Measurements from ENCODE around the gene CBX7. TPM values are rescaled to one million over a fixed set of nuclear protein-coding genes. Genes with fewer than 3 reads are reported as not detected.

The CBX7 gene
- total and polyA plus RNA-seq, 2 experiments from 2014 or later = 2.6 to 11.5 TPM

DNA sequence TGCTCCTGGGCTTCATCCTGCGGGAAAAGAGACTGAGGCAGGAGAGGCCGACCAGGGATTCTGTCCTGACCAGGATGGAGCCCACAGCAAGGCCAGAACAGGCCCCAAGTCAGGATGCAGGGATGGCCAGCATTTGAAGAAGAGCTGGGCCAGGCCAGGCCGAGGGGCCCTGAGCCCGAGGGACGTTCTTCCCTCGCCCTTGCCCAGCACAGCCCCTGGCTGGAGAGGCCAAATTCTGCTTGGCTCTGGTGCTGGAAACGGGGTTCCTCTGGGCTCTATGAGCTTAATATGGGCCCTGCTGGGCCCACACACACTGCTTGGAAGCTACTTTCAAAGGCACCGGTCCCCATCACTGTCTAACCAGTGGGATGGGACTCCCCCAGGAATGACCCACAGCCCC is 67.8 kb downstream of the CBX7 start (continued):
- TF ChIP-seq, protein P1, sequence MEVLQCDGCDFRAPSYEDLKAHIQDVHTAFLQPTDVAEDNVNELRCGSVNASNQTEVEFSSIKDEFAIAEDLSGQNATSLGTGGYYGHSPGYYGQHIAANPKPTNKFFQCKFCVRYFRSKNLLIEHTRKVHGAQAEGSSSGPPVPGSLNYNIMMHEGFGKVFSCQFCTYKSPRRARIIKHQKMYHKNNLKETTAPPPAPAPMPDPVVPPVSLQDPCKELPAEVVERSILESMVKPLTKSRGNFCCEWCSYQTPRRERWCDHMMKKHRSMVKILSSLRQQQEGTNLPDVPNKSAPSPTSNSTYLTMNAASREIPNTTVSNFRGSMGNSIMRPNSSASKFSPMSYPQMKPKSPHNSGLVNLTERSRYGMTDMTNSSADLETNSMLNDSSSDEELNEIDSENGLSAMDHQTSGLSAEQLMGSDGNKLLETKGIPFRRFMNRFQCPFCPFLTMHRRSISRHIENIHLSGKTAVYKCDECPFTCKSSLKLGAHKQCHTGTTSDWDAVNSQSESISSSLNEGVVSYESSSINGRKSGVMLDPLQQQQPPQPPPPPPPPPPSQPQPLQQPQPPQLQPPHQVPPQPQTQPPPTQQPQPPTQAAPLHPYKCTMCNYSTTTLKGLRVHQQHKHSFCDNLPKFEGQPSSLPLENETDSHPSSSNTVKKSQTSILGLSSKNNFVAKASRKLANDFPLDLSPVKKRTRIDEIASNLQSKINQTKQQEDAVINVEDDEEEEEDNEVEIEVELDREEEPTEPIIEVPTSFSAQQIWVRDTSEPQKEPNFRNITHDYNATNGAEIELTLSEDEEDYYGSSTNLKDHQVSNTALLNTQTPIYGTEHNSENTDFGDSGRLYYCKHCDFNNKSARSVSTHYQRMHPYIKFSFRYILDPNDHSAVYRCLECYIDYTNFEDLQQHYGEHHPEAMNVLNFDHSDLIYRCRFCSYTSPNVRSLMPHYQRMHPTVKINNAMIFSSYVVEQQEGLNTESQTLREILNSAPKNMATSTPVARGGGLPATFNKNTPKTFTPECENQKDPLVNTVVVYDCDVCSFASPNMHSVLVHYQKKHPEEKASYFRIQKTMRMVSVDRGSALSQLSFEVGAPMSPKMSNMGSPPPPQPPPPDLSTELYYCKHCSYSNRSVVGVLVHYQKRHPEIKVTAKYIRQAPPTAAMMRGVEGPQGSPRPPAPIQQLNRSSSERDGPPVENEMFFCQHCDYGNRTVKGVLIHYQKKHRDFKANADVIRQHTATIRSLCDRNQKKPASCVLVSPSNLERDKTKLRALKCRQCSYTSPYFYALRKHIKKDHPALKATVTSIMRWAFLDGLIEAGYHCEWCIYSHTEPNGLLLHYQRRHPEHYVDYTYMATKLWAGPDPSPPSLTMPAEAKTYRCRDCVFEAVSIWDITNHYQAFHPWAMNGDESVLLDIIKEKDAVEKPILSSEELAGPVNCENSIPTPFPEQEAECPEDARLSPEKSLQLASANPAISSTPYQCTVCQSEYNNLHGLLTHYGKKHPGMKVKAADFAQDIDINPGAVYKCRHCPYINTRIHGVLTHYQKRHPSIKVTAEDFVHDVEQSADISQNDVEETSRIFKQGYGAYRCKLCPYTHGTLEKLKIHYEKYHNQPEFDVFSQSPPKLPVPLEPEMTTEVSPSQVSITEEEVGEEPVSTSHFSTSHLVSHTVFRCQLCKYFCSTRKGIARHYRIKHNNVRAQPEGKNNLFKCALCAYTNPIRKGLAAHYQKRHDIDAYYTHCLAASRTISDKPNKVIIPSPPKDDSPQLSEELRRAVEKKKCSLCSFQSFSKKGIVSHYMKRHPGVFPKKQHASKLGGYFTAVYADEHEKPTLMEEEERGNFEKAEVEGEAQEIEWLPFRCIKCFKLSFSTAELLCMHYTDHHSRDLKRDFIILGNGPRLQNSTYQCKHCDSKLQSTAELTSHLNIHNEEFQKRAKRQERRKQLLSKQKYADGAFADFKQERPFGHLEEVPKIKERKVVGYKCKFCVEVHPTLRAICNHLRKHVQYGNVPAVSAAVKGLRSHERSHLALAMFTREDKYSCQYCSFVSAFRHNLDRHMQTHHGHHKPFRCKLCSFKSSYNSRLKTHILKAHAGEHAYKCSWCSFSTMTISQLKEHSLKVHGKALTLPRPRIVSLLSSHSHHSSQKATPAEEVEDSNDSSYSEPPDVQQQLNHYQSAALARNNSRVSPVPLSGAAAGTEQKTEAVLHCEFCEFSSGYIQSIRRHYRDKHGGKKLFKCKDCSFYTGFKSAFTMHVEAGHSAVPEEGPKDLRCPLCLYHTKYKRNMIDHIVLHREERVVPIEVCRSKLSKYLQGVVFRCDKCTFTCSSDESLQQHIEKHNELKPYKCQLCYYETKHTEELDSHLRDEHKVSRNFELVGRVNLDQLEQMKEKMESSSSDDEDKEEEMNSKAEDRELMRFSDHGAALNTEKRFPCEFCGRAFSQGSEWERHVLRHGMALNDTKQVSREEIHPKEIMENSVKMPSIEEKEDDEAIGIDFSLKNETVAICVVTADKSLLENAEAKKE (CRISPR knock-in tag; IDR thresholded peaks at IDR 0.05) = no peak
- no peak for TF ChIP-seq EZH2phosphoT487 (IDR thresholded peaks at IDR 0.05; ENCODE audit: unreplicated experiment)

DNA sequence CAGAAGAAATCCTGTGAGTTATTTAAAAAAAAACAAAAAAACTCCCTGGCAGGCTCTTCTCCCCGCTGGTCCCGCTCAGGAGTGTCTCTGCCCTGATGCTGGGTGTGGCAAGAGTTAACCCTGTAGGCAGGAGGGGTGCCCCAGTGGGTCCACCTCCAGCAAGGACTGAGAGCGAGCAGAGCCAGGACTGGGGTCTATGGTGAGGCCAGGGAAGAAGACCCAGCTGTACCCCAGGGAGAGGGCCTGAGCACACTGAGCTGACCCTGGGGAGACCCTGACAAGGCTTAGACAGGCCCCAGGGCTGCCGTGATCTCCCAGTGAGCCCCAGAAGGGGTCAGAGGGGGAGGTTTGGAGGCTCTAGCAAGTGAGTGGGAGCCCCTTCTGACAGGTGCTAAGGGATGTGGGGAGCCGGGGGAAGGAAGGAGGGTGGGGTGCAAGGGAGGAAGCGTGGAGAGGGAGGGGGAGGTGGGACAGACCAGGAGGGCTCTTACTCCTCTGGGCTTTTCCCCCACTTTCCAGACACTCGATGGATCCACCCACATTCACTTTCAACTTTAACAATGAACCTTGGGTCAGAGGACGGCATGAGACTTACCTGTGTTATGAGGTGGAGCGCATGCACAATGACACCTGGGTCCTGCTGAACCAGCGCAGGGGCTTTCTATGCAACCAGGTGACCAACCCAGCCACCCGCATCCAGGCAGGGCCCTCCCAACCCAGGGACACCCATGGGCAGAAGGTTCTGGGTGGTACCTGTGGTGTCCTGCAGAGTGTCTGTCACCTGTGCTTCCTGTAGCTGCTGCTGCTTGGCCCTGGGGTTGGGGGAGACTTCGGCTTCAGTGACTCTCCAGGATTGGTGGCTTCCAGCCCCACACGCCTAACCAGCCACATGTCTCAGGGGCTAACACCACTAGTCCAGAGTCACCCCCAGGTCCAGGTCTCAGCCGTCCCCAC is 69.0 kb downstream of the CBX7 start:
- ATAC-seq (no peak), DNase-seq (ENCODE audit: low spot score) (no peak)
- no peak overlapping the region for H2AFZ ChIP-seq
- Mint-ChIP-seq H3K27me3 (ENCODE audit: insufficient read depth, low read depth, poor library complexity) (peaks cover 10% of the 10 kb centered on the region), H3K27ac (no peak overlapping the region), H3K9me3 (no peaks in the 10 kb centered on the region), H3K4me1 (peaks cover 22% of the 10 kb centered on the region), H3K36me3 (ENCODE audit: low read depth) (no peaks in the 10 kb centered on the region), H3K4me3 (no peak overlapping the region)
- H3K27me3 ChIP-seq (ENCODE audit: insufficient read depth) = no peaks in the 10 kb centered on the region
- no peaks in the 10 kb centered on the region for H3K79me2 ChIP-seq (replicated peaks; ENCODE audit: insufficient read depth)
- H3K36me3 ChIP-seq (ENCODE audit: insufficient read depth) = no peaks in the 10 kb centered on the region
- H3K4me2 ChIP-seq = no peak overlapping the region
- no peak overlapping the region for H3K27ac ChIP-seq (ENCODE audit: low read depth)
- no peak overlapping the region for H3K4me3 ChIP-seq
- H4K20me1 ChIP-seq (replicated peaks; ENCODE audit: insufficient read depth) = no peaks in the 10 kb centered on the region
- H3F3A ChIP-seq (replicated peaks; ENCODE audit: low read depth) = 0 out of 2 replicates have a peak, but pooled peaks cover under 1% of the 10 kb centered on the region
- peaks cover 5% of the 10 kb centered on the region for H3K4me1 ChIP-seq (ENCODE audit: insufficient read depth)
- no peaks in the 10 kb centered on the region for H3K9me2 ChIP-seq (ENCODE audit: insufficient read depth)
- TF ChIP-seq, protein P2, sequence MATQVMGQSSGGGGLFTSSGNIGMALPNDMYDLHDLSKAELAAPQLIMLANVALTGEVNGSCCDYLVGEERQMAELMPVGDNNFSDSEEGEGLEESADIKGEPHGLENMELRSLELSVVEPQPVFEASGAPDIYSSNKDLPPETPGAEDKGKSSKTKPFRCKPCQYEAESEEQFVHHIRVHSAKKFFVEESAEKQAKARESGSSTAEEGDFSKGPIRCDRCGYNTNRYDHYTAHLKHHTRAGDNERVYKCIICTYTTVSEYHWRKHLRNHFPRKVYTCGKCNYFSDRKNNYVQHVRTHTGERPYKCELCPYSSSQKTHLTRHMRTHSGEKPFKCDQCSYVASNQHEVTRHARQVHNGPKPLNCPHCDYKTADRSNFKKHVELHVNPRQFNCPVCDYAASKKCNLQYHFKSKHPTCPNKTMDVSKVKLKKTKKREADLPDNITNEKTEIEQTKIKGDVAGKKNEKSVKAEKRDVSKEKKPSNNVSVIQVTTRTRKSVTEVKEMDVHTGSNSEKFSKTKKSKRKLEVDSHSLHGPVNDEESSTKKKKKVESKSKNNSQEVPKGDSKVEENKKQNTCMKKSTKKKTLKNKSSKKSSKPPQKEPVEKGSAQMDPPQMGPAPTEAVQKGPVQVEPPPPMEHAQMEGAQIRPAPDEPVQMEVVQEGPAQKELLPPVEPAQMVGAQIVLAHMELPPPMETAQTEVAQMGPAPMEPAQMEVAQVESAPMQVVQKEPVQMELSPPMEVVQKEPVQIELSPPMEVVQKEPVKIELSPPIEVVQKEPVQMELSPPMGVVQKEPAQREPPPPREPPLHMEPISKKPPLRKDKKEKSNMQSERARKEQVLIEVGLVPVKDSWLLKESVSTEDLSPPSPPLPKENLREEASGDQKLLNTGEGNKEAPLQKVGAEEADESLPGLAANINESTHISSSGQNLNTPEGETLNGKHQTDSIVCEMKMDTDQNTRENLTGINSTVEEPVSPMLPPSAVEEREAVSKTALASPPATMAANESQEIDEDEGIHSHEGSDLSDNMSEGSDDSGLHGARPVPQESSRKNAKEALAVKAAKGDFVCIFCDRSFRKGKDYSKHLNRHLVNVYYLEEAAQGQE (IDR thresholded peaks at IDR 0.05; ENCODE audit: unreplicated experiment) = no peak
- TF ChIP-seq CREB1 (CRISPR knock-in tag; IDR thresholded peaks at IDR 0.05; ENCODE audit: low read depth) (no peak), STAT1 (IDR thresholded peaks at IDR 0.05; ENCODE audit: unreplicated experiment) (no peak)

Data from GM23338 (cell line).